HepG2 (cell line): ENCODE data around the gene C1QBP. TPM values are rescaled to one million over a fixed set of nuclear protein-coding genes. Genes with fewer than 3 reads are reported as not detected.

Experiments used
- CBFB ChIP-seq: sonication (generic); formaldehyde crosslinking; IDR thresholded peaks from 2 replicates; pipeline ENCODE4 v1.4.0; 2020; ENCODE audit warnings: missing genetic modification reagents
- CREB1 ChIP-seq, 2 experiments: fragments of 450-650 bp in 1 of 2; IDR thresholded peaks; 2 replicates each; pipeline ENCODE4 v1.6.1; 2016 to 2017; ENCODE audit warnings: control low read depth in 1 of 2, mild to moderate bottlenecking in 1 of 2, missing compliant biosample characterization in 1 of 2, missing genetic modification characterization in 1 of 2
- FOXM1 ChIP-seq: sonication (generic); formaldehyde crosslinking; IDR thresholded peaks from 2 replicates; pipeline ENCODE4 v1.5.0; 2020; ENCODE audit warnings: missing genetic modification reagents
- HHEX ChIP-seq: IDR thresholded peaks from 2 replicates; pipeline ENCODE4 v1.6.1; 2016; ENCODE audit warnings: control low read depth
- KDM6A ChIP-seq: IDR thresholded peaks from 2 replicates; pipeline ENCODE4 v1.6.1; 2016; ENCODE audit warnings: low read depth
- KLF11 ChIP-seq: IDR thresholded peaks from 2 replicates; pipeline ENCODE4 v1.6.1; 2016; ENCODE audit warnings: missing compliant biosample characterization
- MZF1 ChIP-seq: sonication (generic); formaldehyde crosslinking; IDR thresholded peaks from 2 replicates; pipeline ENCODE4 v1.8.1; 2023; ENCODE audit warnings: mild to moderate bottlenecking, missing genetic modification reagents, borderline replicate concordance
- NCOA5 ChIP-seq: sonication (generic); formaldehyde crosslinking; IDR thresholded peaks from 2 replicates; pipeline ENCODE4 v1.4.0; 2020; ENCODE audit warnings: missing genetic modification reagents
- ZEB1 ChIP-seq: IDR thresholded peaks from 2 replicates; pipeline ENCODE4 v1.6.1; 2012; ENCODE audit warnings: mild to moderate bottlenecking, low read depth, inconsistent platforms; ENCODE audit not compliant: insufficient replicate concordance
- ZNF24 ChIP-seq: fragments of 450-650 bp; IDR thresholded peaks from 2 replicates; pipeline ENCODE4 v1.6.1; 2017; ENCODE audit warnings: antibody characterized with exemption, mild to moderate bottlenecking
- ZNF263 ChIP-seq: sonication (generic); formaldehyde crosslinking; IDR thresholded peaks from 2 replicates; pipeline ENCODE4 v1.4.0; 2020; ENCODE audit warnings: missing genetic modification reagents
- ZNF317 ChIP-seq: sonication (generic); formaldehyde crosslinking; IDR thresholded peaks from 2 replicates; pipeline ENCODE4 v1.5.0; 2020; ENCODE audit warnings: mild to moderate bottlenecking, missing genetic modification reagents
- ZNF552 ChIP-seq: sonication (generic); formaldehyde crosslinking; IDR thresholded peaks from 2 replicates; pipeline ENCODE4 v1.9.0; 2022; ENCODE audit warnings: missing genetic modification reagents, mild to moderate bottlenecking, borderline replicate concordance
- ZSCAN20 ChIP-seq: sonication (generic); formaldehyde crosslinking; IDR thresholded peaks from 2 replicates; pipeline ENCODE4 v1.4.0; 2020; ENCODE audit warnings: missing genetic modification reagents, mild to moderate bottlenecking, borderline replicate concordance
- polyA plus RNA-seq, 8 experiments: library from polyadenylated mRNA; depleted of rRNA in 3 of 8; stranded (reverse) in 7 of 8; unstranded in 1 of 8; fragments of >200 nt; fragmentation: Illumina TruSeq in 4 of 8; extraction: Trizol in 4 of 8; gene quantifications; 2 replicates each; pipeline versions ENCODE4 v1.2.1 to v1.2.3, GENCODE V29; 2011 to 2016; ENCODE audit warnings: low read depth in 4 of 8, missing spikeins in 1 of 8, mixed read lengths in 1 of 8; ENCODE audit not compliant: insufficient read depth in 1 of 8
- total RNA-seq, 5 experiments: library from RNA; depleted of rRNA; stranded (reverse); fragments of >200 nt; fragmentation: Illumina TruSeq; extraction: Trizol; gene quantifications; 2 replicates each; pipeline ENCODE4 v1.2.3, GENCODE V29; 2016; ENCODE audit warnings: low read depth in 1 of 5
- TF ChIP-seq, protein P1 (sequence below): sonication (generic); formaldehyde crosslinking; IDR thresholded peaks from 2 replicates; pipeline ENCODE4 v1.5.0; 2020; ENCODE audit warnings: mild to moderate bottlenecking, missing genetic modification reagents, borderline replicate concordance
- TF ChIP-seq, protein P2 (sequence below): sonication (generic); formaldehyde crosslinking; IDR thresholded peaks from 2 replicates; pipeline ENCODE4 v1.8.1; 2023; ENCODE audit warnings: mild to moderate bottlenecking, inconsistent platforms, moderate library complexity, missing genetic modification reagents, borderline replicate concordance
- TF ChIP-seq, protein P3 (sequence below): IDR thresholded peaks from 2 replicates; pipeline ENCODE4 v1.4.0; 2020; ENCODE audit warnings: mild to moderate bottlenecking, missing genetic modification reagents
- TF ChIP-seq, protein P4 (sequence below): IDR thresholded peaks from 2 replicates; pipeline ENCODE4 v1.6.1; 2012; ENCODE audit warnings: inconsistent platforms

The C1QBP gene
- total and polyA plus RNA-seq, 2 of the 13 experiments (the other 11 are each of a cell fraction or from before 2014, with no cell fraction given) = 219 to 680 TPM

DNA sequence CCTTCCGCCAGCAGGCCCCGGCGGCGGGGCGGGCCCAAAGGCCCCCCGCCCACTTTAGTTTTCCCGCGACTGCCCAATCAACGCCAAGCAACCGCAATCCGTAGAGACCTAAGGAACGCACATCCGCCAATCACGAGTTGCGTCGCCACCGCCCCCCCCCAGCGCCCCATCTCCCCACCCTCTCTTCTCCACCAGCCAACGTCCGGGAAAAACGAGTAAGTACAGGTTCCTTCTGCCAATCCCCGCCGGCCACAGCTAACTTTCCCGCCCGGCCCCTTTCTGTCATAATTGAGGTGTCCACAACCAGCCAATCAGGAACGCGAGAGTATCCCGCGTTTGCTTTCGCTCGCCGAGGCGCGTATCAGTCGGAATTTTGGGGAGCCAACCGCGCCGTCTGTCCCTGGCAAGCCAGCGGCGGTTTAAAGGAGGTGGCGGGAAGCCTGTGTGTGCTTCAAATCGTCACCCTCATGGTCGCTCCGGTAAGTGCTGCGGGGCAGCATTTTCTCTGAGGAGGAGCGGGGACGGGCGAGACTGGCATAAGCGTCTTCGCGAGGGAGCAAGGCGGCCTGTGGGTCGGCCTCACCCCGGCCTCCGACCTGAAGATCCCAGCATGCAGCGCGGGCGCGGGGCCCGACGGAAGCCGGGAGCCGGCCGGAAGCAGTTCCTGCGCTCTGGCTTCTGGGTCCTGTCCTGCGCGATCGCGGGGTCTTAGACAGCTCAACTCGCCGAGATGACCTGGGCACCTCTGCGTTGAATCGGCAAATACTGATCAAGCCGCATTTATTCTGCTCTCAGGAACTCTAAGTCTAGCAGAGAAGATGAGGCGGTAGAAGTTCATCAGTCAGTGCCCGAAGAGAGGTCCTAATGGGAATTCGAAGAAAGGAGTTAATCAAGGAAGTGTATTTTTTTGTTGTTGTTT is 47.5 kb upstream of the C1QBP start, which contains the start of gene MIS12 (continued):
- TF ChIP-seq, protein P1, sequence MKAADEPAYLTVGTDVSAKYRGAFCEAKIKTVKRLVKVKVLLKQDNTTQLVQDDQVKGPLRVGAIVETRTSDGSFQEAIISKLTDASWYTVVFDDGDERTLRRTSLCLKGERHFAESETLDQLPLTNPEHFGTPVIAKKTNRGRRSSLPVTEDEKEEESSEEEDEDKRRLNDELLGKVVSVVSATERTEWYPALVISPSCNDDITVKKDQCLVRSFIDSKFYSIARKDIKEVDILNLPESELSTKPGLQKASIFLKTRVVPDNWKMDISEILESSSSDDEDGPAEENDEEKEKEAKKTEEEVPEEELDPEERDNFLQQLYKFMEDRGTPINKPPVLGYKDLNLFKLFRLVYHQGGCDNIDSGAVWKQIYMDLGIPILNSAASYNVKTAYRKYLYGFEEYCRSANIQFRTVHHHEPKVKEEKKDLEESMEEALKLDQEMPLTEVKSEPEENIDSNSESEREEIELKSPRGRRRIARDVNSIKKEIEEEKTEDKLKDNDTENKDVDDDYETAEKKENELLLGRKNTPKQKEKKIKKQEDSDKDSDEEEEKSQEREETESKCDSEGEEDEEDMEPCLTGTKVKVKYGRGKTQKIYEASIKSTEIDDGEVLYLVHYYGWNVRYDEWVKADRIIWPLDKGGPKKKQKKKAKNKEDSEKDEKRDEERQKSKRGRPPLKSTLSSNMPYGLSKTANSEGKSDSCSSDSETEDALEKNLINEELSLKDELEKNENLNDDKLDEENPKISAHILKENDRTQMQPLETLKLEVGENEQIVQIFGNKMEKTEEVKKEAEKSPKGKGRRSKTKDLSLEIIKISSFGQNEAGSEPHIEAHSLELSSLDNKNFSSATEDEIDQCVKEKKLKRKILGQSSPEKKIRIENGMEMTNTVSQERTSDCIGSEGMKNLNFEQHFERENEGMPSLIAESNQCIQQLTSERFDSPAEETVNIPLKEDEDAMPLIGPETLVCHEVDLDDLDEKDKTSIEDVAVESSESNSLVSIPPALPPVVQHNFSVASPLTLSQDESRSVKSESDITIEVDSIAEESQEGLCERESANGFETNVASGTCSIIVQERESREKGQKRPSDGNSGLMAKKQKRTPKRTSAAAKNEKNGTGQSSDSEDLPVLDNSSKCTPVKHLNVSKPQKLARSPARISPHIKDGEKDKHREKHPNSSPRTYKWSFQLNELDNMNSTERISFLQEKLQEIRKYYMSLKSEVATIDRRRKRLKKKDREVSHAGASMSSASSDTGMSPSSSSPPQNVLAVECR (CRISPR knock-in tag) = peak; percentile 97
- TF ChIP-seq ZNF552 (CRISPR knock-in tag) (peak; percentile 60; the same call in 1 of the 2 replicates), FOXM1 (CRISPR knock-in tag) (no peak), MZF1 (CRISPR knock-in tag) (0 out of 2 replicates have a peak, but pooled peaks have one; percentile 42), ZEB1 (peak; percentile 67), ZNF317 (CRISPR knock-in tag) (peak; percentile 74; the same call in 1 of the 2 replicates), KLF11 (CRISPR knock-in tag) (0 out of 2 replicates have a peak, but pooled peaks have one; percentile 31), KDM6A (no peak), CBFB (CRISPR knock-in tag) (0 out of 2 replicates have a peak, but pooled peaks have one; percentile 60), CREB1 (IDR thresholded peaks at IDR 0.05) (peak; percentile 82), CREB1 (CRISPR knock-in tag; IDR thresholded peaks at IDR 0.05) (peak; percentile 94), HHEX (no peak), ZNF24 (no peak), ZSCAN20 (CRISPR knock-in tag) (0 out of 2 replicates have a peak, but pooled peaks have one; percentile 47), NCOA5 (no peak), ZNF263 (no peak)
- TF ChIP-seq, protein P2, sequence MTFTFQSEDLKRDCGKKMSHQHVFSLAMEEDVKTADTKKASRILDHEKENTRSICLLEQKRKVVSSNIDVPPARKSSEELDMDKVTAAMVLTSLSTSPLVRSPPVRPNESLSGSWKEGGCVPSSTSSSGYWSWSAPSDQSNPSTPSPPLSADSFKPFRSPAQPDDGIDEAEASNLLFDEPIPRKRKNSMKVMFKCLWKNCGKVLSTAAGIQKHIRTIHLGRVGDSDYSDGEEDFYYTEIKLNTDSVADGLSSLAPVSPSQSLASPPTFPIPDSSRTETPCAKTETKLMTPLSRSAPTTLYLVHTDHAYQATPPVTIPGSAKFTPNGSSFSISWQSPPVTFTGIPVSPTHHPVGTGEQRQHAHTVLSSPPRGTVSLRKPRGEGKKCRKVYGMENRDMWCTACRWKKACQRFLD = no peak; the same call in 1 of the 2 replicates
- TF ChIP-seq, protein P3, sequence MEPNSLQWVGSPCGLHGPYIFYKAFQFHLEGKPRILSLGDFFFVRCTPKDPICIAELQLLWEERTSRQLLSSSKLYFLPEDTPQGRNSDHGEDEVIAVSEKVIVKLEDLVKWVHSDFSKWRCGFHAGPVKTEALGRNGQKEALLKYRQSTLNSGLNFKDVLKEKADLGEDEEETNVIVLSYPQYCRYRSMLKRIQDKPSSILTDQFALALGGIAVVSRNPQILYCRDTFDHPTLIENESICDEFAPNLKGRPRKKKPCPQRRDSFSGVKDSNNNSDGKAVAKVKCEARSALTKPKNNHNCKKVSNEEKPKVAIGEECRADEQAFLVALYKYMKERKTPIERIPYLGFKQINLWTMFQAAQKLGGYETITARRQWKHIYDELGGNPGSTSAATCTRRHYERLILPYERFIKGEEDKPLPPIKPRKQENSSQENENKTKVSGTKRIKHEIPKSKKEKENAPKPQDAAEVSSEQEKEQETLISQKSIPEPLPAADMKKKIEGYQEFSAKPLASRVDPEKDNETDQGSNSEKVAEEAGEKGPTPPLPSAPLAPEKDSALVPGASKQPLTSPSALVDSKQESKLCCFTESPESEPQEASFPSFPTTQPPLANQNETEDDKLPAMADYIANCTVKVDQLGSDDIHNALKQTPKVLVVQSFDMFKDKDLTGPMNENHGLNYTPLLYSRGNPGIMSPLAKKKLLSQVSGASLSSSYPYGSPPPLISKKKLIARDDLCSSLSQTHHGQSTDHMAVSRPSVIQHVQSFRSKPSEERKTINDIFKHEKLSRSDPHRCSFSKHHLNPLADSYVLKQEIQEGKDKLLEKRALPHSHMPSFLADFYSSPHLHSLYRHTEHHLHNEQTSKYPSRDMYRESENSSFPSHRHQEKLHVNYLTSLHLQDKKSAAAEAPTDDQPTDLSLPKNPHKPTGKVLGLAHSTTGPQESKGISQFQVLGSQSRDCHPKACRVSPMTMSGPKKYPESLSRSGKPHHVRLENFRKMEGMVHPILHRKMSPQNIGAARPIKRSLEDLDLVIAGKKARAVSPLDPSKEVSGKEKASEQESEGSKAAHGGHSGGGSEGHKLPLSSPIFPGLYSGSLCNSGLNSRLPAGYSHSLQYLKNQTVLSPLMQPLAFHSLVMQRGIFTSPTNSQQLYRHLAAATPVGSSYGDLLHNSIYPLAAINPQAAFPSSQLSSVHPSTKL (CRISPR knock-in tag) = peak; percentile 34; the same call in 1 of the 2 replicates
- TF ChIP-seq, protein P4, sequence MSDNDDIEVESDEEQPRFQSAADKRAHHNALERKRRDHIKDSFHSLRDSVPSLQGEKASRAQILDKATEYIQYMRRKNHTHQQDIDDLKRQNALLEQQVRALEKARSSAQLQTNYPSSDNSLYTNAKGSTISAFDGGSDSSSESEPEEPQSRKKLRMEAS = peak; percentile 90
